Body of pancreas (tissue), 4 donors: Measurements from ENCODE around the gene PSMD11.

Source experiments
- POLR2A ChIP-seq, 3 donors: fragments of 450-650 bp; IDR thresholded peaks; one replicate each; pipeline ENCODE4 v1.6.1; 2016; ENCODE audit warnings: antibody characterized with exemption in 3 of 3, mild to moderate bottlenecking in 2 of 3
- TF ChIP-seq, protein P1 (sequence below), 7 experiments: fragments of 450-650 bp in 4 of 7; fragments of 200-600 bp in 3 of 7; sonication (generic) in 3 of 7; IDR thresholded peaks; one replicate each; pipeline ENCODE4 v1.5.1; 2016 to 2019; ENCODE audit warnings: antibody characterized with exemption in 7 of 7

DNA sequence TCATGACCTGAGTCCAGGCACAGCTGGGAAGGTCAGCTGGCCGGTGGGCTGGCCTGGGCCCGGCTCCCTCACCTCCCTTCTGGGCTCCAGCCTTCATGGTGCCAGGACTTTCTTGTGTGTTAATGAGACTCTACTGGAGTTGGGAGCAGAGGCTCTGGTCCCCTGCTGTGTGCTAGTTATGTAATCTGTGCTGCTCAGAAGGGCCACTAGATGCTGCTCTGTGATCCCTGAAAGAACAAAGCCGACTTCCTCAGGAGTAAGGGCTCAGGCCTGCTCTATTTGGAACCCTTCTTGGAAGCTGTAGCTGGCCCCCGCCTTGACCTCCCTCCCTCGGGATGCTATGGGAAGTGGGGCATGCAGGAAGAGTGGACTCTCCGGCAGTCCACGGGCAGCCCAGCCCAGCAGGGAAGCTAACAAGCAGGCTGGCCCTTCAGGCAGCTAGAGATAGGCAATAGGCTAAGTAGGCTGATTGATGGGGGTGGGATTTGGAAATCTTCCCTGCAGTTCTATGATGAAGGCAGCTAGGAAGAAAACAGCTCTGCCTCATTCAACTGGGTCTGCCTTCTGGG lies 39.2 kb downstream of the PSMD11 start:
- TF ChIP-seq, protein P1, sequence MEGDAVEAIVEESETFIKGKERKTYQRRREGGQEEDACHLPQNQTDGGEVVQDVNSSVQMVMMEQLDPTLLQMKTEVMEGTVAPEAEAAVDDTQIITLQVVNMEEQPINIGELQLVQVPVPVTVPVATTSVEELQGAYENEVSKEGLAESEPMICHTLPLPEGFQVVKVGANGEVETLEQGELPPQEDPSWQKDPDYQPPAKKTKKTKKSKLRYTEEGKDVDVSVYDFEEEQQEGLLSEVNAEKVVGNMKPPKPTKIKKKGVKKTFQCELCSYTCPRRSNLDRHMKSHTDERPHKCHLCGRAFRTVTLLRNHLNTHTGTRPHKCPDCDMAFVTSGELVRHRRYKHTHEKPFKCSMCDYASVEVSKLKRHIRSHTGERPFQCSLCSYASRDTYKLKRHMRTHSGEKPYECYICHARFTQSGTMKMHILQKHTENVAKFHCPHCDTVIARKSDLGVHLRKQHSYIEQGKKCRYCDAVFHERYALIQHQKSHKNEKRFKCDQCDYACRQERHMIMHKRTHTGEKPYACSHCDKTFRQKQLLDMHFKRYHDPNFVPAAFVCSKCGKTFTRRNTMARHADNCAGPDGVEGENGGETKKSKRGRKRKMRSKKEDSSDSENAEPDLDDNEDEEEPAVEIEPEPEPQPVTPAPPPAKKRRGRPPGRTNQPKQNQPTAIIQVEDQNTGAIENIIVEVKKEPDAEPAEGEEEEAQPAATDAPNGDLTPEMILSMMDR (IDR thresholded peaks at IDR 0.05), result peak in 6 of 7 experiments; percentile 21 to 71 (median 65)
- no peak for TF ChIP-seq POLR2A (IDR thresholded peaks at IDR 0.05)
